PFSK-1 (cell line): ENCODE measurements around the gene NEK2.

Experiments used
- POLR2AphosphoS5 ChIP-seq: IDR thresholded peaks from 2 replicates; pipeline ENCODE4 v1.6.1; 2012; ENCODE audit warnings: low read depth, mild to moderate bottlenecking, control low read depth, low read length, moderate library complexity
- TAF1 ChIP-seq: IDR thresholded peaks from 2 replicates; pipeline ENCODE4 v1.6.1; 2012; ENCODE audit warnings: low read length, control low read depth, borderline replicate concordance; ENCODE audit not compliant: insufficient read depth
- TF ChIP-seq, protein P1 (sequence below), 2 experiments: IDR thresholded peaks; 2 replicates each; pipeline versions ENCODE4 v1.6.1 to v1.8.0; 2011 to 2012; ENCODE audit warnings: low read depth in 2 of 2, low read length in 2 of 2, control low read depth in 1 of 2, inconsistent platforms in 1 of 2, mild to moderate bottlenecking in 1 of 2, moderate library complexity in 1 of 2; ENCODE audit not compliant: insufficient read depth in 1 of 2

DNA sequence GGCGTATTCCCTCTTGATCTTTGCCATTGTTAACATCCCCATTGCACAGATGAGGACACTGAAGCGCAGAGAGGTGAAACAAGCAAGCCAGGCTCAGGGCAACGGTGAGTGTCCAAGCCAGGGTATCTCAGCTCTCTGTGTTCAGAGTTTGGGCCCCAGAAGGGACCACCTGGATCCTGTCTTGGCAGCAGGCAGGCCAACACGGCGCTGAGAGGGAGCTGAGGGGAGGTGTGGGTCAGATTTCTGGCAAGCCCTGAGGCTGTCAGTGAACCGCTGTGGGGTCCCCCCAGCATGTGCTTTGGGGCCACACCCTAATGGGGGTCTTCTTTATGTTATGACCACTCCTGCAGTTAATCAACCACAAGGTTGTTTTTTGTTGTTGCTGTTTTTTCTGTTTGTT, 23.1 kb downstream of the NEK2 start:
- TF ChIP-seq POLR2AphosphoS5 (no peak), TAF1 (no peak)
- TF ChIP-seq, protein P1, sequence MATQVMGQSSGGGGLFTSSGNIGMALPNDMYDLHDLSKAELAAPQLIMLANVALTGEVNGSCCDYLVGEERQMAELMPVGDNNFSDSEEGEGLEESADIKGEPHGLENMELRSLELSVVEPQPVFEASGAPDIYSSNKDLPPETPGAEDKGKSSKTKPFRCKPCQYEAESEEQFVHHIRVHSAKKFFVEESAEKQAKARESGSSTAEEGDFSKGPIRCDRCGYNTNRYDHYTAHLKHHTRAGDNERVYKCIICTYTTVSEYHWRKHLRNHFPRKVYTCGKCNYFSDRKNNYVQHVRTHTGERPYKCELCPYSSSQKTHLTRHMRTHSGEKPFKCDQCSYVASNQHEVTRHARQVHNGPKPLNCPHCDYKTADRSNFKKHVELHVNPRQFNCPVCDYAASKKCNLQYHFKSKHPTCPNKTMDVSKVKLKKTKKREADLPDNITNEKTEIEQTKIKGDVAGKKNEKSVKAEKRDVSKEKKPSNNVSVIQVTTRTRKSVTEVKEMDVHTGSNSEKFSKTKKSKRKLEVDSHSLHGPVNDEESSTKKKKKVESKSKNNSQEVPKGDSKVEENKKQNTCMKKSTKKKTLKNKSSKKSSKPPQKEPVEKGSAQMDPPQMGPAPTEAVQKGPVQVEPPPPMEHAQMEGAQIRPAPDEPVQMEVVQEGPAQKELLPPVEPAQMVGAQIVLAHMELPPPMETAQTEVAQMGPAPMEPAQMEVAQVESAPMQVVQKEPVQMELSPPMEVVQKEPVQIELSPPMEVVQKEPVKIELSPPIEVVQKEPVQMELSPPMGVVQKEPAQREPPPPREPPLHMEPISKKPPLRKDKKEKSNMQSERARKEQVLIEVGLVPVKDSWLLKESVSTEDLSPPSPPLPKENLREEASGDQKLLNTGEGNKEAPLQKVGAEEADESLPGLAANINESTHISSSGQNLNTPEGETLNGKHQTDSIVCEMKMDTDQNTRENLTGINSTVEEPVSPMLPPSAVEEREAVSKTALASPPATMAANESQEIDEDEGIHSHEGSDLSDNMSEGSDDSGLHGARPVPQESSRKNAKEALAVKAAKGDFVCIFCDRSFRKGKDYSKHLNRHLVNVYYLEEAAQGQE (IDR thresholded peaks at IDR 0.05; ENCODE audit: insufficient read depth in 1 of 2, low read depth in 2 of 2, low read length in 2 of 2), result no peak
